GM21723 (cell line): ENCODE data around the gene CDH3.
"Not testable (repeated sequence)": the region's sequence is repeated elsewhere in the genome, so short reads cannot be mapped to it uniquely, and the experiment has no call there.

Source experiments
- ATAC-seq: cut with Tn5 transposase; IDR thresholded peaks from one replicate; pipeline ENCODE4 v1.9.1; 2021; ENCODE audit warnings: mild to moderate bottlenecking, moderate library complexity; ENCODE audit not compliant: unreplicated experiment

Gene CDH3

DNA sequence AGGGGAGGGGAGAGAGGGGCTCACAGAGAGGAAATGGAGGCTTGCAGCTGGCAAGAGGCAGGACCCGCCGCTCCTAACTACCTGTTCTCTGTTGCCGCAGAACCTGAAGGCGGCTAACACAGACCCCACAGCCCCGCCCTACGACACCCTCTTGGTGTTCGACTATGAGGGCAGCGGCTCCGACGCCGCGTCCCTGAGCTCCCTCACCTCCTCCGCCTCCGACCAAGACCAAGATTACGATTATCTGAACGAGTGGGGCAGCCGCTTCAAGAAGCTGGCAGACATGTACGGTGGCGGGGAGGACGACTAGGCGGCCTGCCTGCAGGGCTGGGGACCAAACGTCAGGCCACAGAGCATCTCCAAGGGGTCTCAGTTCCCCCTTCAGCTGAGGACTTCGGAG is 53.0 kb downstream of the CDH3 start:
- no peak for ATAC-seq

- ATAC-seq: no peak
Observed at GRCh38 chr16:68700120-68700519, 55.0 kb downstream of the CDH3 start.

- ATAC-seq: no peak
Observed at GRCh38 chr16:68700831-68701230, 55.7 kb downstream of the CDH3 start.

DNA sequence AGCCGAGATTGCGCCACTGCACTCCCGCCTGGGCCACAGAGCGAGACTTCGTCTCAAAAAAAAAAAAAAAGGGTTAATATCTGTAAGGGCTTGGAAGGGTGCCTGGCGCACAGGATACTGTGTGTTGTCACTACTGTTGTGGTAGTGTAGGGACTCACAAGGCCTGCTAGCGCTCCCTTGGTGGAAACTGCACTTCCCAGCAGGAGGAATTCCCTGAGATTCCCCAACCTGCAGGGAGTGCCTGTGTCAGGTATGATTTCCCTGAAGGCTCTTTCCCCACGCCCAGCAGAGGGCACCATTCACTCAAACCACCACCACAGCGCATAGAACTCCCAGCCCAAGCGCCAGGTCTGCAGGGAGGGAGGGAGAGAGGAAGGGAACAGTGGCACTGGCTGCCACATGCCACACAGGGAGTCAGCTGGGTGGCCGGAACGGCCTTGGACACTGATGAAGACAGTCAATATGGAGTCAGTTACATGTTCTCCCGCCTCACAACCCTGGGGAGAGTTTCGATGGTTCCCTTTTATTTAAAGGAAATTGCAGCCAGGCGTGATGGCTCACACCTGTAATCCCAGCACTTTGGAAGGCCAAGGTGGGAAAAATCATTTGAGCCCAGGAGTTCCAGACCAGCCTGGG is 59.2 kb downstream of the CDH3 start:
- ATAC-seq: peak; percentile 56

GRCh38 chr16:68707340-68708152 is 62.4 kb downstream of the CDH3 start:
- ATAC-seq: no peak

DNA sequence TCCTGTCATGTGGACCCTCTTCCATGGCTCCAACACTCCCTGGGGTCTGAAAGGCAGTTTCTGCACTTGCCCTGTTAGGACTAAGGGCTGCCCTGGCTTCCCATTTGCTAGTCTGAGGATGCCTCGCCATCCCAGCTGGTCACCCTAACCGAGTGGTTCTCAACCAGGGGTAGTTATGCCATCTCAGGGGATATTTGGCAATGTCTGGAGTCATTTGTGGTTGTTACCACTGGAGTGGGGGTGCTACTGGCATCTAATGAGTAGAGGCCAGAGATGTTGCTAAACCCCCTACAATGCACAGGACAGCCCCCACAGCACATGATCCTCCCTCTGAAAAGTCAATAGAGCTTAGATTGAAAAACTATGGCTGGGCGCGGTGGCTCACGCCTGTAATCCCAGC is 65.1 kb downstream of the CDH3 start:
- no peak for ATAC-seq

DNA sequence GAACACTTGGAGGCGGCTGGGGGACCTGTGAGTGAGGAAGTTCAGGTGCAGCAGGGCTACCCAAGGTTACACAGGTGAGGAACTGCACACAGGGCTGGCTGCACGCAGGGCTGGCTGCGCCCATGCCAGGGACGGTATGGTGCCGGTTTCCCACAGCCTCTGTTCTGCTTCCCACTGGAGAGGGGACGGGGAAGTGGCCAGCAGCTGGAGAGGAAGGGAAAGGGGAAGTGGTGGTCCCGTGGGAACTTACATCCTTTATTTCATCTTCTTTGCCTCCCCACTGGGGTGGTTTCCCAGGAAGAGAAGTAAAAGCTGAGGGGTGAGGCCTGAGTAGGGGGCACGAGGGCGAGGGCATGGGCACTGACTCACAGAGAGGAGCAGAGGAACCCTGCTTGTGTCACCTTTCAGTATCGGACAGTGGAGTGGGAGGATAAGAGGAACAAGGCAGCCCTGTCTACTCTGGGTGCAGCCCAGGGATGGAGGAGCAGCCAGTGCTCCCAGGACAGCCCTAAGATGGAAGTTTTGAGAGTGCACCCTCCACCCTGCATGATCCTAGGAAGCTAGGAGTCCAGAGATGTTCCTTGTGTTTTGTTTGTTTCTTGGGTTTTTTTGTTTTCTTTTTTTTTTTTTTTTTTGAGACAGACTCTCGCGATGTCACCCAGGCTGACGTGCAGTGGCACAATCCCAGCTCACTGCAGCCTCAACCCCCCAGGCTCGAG is 66.5 kb downstream of the CDH3 start:
- no peak for ATAC-seq

GRCh38 chr16:68713361-68713760 is 68.3 kb downstream of the CDH3 start:
- ATAC-seq: no peak

GRCh38 chr16:68715471-68715870 is 70.4 kb downstream of the CDH3 start:
- no peak for ATAC-seq

- not testable (repeated sequence) for ATAC-seq
Observed at GRCh38 chr16:68716516-68716915, 71.4 kb downstream of the CDH3 start.

GRCh38 chr16:68717684-68718083 is 72.6 kb downstream of the CDH3 start:
- no peak for ATAC-seq

- no peak for ATAC-seq
Observed at GRCh38 chr16:68718590-68718989, 73.5 kb downstream of the CDH3 start.

GRCh38 chr16:68719993-68720489 is 74.9 kb downstream of the CDH3 start:
- peak; percentile 93 for ATAC-seq

DNA sequence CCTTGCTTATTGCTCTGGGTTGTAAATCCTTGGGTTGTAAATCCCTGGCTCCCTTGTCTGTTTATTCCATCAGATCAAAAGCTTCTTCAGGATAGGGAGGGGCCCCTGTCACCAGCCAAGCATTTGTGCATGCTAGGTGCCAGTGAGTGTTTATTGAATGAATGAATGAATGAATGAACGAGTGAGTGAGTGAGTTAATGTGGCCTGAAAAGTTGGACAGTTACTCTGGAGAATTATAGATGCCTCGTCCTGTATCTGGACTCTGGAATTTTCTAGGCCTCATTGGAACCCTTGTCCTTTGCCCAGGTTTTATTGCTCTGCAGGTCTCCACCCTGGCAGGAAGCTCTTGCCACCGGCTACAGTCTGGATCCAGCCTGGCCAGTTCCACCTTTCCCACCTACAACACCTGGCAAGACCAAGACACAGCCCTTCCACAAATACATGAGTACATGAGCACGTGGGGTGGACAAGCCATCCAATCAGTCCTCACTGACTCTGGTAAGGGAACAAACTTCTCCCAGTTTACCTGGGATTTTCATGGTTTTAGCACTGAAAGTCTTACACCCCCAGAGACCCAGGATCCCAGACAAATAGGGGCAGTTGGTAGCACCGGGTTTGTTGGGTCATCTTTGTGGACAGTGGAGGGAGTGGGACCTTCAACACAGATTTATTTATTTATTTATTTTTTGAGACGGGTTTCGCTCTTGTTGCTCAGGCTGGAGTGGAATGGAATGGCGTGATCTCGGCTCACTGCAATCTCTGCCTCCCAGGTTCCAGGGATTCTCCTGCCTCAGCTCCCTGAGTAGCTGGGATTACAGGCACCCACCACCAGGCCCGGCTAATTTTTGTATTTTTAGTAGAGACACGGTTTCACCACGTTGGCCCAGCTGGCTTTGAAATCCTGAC is 77.3 kb downstream of the CDH3 start:
- ATAC-seq: no peak

DNA sequence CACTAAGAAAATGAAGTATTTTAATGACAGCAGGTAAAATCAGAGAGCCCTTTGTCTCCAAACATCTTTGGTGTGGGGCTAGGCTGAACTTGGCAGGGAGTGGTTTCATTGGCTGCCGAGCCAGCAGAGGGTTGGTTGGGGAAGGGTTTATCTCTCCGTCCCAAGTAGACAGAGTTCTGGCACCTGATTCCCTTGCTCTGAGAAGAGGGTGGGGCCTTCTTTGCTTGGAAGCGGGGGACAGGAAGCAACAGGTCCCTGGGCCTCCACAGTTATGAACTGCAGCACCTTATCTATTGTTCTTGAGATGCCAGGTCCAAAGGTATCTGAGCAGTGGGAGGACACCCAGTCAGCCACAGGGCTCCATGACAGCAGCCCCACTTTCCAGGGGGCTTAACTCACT is 79.7 kb downstream of the CDH3 start:
- ATAC-seq: no peak

GRCh38 chr16:68728523-68728922 is 83.4 kb downstream of the CDH3 start:
- no peak for ATAC-seq

- no peak for ATAC-seq
Observed at GRCh38 chr16:68731637-68732036, 86.5 kb downstream of the CDH3 start.

DNA sequence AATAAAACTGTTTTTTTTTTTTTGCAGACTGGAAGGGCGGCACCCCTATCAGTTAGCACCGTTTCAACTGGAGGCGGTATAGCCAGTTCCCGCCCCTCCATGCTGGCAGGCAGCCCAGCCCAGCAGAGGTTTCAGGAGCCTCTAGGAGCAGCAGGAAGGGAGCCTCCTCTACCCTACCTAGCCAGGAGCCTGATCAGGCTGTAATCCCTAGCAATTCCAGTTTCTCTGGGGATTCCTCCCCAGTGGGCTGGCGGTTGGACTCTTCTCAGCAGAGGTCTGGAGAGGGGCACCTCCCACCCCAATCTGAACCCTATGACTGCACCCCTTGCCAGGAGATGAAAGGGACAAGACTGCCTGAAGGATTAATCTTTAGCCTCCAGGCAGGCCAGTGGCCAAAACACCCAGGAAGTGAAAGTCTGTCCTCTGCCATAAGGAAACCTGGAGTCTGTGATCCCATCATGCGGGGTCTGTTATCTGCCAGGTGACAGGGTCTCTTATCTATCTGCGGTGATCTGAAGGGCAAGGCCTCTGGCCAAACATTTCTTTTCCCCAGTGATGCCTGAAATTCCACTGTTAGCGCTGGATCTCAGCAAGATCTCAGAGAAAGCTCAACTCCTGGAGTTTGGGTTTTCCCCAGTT is 87.1 kb downstream of the CDH3 start:
- no peak for ATAC-seq

DNA sequence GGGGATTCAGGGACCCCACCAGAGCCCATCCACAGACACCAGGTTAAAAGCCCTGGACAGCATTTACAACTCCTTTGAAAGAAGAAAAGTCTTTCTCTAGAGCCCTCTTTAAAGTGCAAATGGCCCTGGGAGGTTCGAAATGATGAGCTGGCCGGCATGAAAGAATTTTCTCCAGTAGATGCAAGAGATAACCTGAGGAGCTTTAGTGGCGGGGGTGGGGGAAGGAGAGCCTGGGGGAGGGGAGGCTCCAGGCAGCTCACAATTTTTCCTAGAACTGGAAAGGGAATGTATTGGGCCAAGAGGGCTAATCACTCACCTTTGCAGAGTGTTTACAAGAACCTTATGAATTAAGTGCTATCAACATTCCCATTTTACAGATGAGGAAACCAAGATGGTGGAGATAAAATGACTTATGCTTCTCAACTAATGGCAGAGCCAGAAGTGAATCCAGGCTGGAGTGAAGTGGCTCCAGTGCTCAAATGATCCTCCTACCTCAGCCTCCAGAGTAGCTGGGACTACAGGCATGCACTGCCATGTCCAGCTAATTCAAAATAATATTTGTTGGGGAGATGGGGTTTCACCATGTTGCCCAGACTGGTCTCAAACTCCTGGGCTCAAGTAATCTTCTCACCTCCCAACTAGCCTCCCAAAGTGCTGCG is 87.8 kb downstream of the CDH3 start:
- ATAC-seq: no peak

- ATAC-seq: no peak
Observed at GRCh38 chr16:68733570-68733969, 88.5 kb downstream of the CDH3 start.
